ENCODE data around the gene PRG3.

The PRG3 gene, protein sequence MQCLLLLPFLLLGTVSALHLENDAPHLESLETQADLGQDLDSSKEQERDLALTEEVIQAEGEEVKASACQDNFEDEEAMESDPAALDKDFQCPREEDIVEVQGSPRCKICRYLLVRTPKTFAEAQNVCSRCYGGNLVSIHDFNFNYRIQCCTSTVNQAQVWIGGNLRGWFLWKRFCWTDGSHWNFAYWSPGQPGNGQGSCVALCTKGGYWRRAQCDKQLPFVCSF

DNA sequence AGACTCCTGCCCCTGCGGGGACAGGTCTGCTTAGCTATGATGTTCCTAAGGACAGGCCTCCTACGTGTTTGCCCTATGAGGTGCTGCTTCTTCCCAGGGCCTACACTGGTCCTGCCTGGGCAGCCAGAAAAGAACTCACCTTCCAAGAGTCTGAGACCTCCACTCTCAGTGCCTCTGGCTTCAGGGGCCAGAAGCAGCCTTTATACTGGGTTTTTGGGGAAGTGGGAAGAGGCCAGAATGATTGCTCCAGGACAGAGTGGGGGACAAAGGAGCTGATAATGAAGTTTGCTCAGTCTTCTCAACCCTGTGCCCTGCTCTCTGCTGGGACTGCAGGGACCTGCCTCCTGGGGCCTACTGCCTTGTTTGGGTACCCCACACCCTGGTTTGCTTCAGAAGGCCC lies at the start of gene PRG3:
Gene PRG3 (minus strand): TSS at position 176 of the 400 bp plus-strand sequence. CDS start 442 bp downstream, outside the sequence.
- DNase-seq, result no peak

DNA sequence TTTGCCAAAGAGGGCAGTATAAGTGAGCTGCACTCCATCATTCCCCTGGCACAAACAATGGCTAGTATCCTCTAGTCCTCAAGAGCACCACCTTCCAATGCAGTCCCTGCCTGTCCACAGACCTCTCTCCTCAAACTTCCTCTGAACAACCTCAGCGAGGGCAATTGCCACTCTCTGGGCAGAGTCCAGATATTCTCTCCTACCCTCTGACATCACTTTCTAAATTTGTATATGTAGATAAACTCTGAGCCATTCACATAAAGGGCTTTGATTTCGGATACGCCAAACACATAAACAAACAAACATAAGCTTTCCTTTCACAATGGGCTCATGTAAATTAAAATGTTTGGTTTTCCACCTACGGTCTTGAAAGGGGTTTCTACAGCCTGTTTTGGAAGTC lies 49.0 kb upstream of the PRG3 start:
- DNase-seq, result peak; percentile 32

DNA sequence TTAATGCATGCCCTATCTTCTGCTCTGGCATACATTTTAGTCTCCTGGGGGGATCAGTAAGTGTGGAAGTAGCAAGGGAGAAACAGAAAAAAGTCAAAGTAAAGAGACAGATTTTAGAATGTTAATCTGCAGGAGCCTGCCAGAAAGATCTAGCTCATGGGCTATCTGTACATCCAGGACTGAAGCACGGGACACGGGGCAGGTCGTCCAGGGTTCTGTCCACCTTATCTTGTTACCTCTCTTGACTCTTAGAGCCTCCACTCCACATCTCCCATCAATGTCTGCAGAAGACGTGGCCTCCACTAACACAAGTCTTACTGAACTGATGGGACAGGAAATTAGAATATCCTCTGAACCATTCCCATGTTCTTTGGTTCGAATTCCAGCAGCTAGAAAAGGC lies 47.7 kb upstream of the PRG3 start:
- DNase-seq, result no peak

DNA sequence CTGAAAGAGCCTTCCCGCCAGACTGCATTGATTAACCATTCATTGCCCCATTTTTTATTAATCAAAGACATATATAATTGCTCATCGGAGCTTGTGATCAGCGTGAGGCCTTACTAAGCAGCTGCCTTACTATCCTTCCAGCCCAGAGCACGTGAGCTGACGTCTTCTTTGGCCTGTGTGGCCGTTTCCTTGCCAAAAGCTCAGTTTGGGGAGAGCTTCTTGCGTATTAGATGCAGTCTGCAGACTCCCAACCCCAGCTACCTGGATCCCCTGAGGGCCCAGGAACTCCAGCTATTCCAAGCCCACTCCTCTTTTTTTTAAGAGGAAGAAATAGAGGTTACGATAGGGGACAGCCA lies 46.8 kb upstream of the PRG3 start:
- DNase-seq, result no peak

DNA sequence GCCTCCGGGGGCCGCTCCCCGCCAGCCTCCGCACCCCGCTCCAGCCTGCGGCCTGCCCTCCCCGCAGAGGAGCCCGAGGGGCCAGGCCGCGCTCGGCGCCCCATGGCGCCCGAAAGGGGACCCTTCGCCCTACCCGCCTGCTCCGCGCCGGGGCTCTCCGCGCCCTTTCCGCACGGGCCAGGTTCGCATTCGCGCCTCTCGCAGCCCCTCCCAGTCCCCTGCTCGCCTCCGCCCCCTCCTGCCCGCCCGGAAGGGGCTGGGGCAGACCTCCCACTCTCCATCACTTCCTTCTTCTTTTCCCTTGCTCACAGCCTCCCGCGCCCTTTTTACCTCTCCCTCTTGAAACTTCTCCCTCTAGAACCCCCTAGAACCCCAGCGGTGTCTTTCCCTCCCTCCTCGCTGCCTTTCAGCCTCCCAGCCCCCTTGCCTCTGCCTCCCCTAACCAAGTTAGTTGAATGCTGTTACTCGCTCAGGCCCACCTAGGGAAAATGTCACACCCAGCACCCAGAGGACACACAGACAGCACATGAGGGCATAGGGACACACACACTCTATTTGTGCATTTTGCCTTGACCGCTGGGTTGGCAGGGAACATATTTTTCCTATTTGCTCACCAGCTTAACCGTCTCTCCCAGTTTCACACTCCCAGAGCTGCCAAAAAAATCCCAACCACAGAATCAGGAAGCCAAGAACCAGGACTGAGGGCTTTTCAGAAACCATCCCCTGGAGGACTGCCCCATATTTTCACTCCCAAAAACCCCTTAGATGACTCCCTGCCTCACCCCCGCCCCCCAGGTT lies 46.2 kb upstream of the PRG3 start, which contains the start of gene SLC43A3:
Gene SLC43A3 (minus strand): TSS at position 193 of the 798 bp plus-strand sequence. CDS start 949 bp downstream, outside the sequence.
- DNase-seq, result no peak

DNA sequence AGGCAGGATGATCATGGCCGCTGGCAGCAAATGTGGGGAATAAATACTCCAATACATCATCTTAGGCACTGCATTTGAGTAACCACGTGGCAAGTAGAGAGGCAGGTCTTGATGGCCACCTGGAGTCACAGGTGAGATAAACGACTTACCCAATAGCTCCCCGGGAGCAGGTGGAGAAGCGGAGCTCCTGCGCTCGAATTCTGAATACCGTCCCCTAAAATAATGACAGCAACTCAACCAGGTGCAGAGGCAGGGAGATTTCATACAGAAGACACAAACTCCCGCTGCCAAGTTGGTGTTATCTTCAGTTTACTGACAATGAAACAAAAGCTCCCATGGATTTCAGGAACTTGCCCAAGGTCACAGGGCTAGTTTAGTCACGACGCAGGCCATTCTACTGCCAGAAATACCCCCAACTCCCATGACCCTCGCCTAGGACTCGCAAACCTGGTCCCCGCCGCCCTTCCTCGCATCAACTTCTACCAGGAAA lies 45.5 kb upstream of the PRG3 start:
- DNase-seq, result no peak

DNA sequence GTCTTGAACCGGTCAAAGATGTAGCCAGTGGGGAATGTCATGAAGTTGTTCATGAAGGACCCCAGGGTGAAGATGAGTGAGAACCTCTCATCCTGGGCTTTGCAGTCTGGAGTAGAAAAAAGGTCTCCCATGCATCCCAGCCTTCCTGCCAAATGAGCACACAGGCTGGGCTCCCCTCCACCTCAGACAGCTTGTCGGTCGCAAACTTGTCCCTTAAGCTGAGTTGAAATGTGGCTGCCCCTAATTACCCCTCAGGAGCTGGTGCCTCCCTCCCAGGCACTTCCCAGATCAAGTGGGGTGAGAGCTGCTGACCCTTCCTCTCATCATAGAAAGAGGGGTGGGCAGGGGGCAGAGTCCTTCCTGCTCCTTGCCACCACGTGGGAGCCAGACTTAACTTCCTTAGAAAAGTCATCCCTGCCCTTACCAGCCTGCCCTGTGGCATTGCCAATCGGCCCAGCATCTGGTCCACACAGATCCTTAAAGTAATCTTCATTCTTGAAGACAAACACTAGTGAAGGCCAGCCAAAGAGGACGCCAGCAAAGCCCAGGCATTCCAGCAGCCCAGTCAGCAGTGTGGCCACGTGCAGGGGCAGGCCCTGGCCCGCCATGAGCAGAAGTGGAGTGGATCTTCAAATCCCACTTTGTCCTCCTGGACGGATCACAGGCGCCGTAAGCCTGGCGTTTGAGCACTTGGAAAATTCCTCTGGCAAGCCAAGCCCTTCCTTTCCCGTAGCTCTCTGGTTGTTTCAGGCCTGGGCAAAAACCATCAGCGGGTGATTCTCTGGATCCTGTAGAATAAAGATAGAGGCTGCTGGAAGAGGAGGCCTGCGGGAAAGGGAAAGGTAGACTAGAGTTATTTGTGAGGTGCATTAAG lies 44.9 kb upstream of the PRG3 start:
- DNase-seq, result no peak

DNA sequence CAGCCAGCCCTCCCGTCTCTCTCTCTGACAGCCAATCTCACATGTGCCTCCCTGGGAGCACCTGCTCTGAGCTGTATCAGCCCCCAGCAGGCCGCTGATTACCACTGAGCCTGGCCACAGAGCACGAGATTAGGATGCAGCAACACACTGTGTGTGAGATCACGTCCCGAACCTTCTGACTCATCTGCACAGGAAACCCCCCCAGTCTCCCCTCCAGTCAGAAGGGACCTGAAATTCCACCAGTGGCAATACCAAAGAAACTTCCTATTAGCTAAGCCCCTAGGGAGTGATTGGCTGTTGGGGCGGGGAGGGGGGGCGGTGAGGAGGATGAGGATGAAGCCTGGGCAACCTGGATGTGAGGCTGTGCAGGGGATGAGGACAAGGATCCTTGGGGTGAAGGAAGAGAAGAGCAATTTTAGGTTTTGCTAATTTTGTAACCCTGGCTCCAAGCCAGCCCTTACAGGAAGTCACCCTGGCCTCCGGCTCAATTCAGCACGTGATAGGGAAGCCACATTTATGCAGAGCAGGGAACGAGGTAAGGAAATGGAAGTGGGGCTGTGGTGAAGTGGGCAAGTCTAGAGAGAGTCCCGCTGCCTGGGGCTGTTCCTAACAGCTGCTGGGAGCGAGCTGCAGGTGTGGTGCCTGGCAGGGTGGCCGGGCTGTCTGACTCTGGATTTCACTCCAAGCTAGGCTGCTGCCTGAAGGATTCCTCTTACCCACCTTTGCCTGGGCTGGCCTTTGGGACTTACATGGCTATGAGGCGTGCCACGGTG lies 44.0 kb upstream of the PRG3 start:
- no peak for DNase-seq

DNA sequence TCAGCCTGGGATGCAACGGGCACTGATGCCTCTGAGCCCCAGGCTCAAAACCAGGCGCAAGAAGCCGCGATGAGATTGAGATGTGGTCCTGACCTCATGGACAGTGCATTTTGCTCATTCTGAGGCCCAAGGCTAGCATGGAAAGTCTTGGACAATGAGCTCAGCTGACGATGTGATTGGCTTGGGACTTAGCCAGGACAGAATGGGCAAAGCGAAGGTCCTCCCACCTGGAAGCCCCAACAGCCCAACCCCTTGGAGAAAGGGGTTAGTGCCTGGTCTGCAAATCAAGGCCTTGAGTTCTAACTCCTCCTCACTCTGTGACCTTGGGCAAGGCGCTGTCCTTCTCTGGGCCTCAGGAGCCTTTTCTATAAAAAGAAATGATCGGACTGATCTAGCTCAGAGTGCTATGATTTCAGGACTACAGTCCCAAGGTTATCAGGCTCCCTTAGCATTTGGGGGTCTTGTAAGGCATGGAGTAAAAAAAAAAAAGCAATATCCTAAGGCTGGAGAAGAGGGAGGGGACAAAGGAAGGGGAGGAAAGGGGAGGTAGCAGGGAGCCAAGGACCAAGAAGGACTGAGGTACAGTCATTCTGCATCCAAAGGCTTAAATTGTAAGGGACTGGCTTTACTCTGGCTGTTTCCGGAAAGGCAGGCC lies 43.3 kb upstream of the PRG3 start:
- no peak for DNase-seq

DNA sequence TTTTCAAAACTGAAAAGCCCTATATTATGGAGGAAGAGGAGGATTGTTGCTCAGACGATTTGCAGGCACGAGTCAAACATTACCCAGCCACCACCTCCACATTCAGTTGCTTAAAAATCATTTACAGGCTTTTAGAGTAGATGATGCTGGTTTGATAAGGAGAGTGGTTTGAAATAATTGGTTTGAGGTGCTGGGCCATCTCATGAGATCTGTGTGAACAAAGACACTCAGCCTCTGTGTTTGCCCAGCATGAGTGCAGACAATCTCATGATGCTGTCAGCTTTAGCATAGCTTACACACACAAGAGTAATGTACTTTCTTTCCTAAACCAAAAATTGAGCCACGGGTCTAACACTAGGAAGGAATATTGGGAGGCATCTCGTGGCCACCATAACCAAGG lies 41.7 kb upstream of the PRG3 start:
- no peak for DNase-seq

DNA sequence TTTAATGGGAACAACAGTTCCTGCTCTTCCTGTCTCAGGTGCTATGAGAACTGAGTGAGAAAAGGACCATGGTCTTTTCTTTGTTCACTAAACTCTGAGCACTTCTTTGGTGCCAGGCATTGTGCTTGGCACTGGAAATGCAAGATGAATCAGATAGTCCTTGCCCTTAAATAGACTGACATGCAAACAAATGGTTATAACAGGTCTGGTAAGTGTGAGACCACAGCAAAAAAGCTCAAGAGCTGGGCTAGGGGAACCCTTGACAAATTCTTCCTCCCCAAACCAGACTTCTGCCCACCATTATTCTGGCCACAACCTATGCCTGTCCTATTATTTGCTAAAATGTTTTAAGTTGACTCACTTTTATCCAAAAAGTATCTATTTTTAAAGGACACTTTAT lies 40.9 kb upstream of the PRG3 start:
- DNase-seq, result no peak

DNA sequence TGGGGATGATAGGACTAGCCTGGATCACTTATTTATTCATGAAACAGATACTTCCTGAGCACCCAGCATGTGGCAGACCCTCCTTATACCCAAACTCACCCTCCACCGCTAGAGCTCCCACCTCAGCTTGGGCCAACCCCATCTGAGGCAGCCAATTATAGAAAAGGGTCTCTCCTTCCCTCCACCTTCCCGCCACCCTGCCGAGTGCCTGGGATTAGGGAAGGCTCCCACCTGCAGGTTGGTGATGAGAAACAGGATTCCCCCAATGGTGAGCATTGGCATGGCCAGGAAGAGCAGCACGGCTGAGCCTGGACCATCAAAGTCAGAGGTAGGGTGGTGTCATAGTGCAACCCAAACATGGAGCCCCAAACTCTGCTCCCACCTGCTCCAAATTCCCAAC lies 40.1 kb upstream of the PRG3 start:
- DNase-seq, result no peak

DNA sequence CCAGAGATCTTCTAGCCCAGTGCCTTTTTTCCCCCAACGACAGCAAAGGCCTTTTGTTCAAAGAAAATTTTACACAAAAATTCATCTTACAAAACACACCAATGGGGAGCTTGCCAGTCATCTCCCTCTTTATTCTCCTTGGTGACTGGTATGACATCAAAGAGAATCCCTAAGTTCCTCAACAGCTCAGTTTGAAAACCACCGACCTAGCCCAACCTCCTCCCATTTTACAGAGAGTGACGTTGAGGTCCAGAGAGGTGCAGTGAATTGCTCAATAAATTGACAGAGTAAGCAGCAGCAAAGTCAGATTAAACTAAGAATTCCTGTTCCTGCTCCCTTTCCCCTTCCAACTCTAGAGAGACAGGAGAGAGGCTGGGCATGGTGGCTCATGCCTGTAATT lies 38.2 kb upstream of the PRG3 start:
- DNase-seq, result no peak

DNA sequence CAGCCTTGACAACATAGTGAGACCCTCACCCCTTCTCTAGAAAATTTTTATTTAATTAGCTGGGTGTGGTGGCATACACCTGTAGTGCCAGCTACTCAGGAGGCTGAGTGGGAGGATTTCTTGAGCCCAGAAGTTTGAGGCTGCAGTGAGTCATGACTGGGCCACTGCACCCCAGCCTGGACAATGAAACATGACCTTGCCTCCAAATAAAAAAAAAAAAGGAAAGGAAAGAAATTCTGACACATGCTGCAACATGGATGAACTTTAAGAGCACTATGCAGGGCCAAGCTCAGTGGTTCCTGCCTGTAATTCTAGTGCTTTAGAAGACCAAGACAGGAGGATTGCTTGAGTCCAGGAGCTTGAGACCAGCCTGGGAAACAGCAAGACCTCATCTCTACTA lies 37.2 kb upstream of the PRG3 start:
- DNase-seq, result no peak

DNA sequence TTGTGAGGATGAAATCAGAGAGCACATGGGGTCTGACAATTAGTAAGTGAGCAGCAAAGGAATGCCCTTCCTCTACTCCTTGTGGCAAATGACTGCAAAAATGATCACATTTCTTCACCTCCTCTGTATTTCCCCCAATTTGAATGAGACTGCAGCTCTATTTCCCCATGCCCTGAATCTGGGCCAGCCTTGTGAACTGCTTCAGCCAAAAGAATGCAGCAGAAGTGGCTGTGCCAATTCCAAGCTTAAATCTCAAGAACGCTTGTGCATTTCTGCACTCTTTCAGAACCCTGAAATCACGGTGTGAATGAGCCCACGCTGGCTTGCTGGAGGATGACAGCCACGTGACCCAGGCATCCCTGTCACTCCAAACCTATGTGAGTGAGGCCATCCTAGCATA lies 36.1 kb upstream of the PRG3 start:
- no peak for DNase-seq

DNA sequence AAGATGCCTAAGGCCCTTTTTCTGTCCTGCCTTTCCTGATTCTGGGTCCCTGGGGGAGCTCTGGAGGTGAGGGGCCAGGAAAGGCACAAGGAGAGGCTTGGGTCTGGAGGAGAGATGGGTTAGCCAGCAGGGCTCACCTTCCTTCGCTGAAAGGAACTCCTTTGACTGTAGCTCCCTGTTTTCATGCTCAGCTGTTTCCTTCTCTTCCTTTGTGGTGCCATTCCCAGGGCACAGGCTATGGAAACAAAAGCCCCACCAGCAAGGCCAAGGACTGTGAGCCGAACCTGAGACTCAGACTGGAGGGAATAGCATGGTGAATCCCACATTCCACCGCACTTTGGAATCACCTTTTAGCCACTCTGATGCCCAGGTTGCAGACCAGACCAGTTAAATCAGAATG lies 35.5 kb upstream of the PRG3 start:
- DNase-seq, result no peak

DNA sequence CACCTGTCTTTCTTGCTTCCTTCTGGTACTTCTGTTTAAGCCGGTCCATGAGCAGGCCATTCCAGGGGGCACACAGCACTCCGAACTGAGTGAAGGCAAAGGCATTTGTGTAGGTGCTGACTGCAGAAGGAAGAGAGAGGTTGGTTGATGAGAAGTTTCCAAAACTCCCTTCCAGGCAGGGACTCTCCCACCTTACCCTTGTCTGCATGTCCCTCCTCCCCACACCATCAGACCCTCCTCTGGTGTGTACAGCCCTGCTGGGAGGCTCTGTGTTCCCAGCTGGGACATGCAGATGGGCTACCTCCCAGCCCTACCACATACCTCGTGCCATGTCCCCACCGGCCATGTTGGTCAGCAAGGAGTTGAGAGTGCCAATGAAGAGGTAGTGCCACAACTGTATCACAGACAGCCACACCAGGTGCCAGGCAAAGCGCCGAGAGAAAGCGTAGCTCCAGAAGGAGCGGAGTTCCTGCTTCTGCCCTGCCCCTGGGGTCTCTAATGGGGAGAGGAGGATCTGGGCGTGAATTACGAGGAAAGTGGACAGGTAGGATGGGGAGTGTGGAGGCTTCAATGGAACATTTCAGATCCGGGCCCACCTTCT lies 33.8 kb upstream of the PRG3 start:
- DNase-seq, result no peak

DNA sequence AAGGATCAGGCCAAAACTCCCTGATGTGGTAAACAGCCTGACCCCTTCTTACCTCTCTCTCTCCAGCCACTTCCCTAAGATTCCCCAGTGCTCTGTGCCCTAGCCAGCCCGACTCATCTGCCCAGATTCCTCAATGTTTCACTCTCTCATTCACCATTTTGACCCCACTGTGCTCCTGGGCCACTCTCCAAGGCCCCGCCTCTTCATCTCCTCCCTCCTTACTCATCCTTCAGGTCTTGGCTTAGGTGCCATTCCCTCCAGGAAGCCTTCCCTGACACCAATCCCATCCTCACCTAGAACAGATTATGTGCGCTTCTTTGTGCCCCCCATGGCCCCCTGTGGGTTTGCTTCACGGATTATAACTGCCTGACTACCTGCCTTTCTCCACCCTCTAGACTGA lies 32.7 kb upstream of the PRG3 start:
- DNase-seq, result no peak

DNA sequence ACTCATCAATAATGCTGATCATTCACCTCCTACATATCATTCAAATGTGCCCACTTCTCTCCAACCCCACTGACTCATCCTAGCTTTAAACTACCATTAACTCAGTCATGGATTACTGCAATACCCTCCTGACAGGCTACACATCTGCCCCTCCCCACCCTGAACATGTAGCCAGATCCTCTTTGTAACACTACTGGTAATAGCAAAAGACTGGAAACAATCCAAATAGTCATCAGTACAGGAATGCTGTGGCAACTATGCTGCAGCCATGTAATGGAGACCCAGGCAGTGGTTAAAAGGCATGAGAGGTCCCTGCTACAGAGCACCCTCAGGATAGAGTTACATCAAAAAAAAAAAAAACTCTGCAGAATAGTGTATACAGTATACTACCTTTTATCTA lies 29.3 kb upstream of the PRG3 start:
- no peak for DNase-seq

DNA sequence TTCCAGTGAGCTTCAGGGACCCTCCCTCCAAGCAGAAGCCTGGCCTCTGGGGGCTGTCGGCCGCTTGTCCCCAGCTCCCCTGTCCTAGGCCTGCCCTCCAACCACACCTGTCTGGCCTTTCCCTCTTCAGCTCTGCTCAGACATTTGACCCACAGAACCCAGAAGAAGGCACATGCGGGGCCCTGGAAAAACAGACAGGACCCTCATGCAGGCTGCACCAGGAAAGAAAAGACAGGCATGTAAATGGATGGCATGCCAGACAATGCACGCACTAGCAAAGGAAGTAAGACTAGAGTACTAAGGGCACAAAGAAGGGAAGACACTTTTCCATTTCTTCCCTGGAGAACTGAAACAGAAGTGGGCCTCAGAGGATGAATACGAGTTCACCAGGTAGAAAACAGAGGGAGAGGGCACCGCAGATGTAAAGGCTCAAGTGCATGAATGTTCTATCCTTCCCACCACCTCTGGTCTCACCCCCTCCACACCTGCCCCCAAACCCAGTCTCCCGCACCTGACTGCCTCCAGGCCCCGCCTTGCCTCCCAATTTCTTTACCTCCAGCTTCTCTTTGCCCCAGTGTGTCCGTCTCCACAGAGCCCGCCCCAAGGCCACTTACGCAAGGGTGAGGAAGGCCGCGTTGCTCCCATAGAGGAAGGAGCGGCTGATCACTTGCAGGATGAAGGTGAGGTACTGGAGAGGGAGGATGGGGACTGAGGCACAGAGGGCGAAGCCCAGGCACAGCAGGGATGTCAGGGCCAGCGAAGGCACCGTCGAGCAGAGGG lies 28.6 kb upstream of the PRG3 start:
- DNase-seq, result no peak

DNA sequence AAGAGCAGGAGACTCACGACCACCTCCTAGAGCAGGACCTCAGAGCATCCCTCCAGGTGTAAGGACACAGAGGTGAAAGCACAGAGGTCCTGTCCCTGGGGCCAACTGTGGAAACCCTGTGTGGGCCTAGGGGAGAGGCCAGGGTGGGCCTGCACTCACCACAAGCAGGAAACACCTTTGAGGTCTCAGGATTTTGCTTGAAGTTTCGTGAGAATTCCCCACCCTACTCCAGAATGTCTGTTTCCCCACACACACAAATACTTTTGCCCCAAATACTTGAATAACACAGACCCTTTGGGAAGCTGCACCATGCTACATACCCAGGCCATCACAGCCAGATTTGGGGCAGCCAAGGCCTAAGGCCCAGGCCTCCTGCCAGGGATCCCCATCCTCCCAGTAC lies 27.8 kb upstream of the PRG3 start:
- DNase-seq, result no peak
